DND-41 (cell line): ENCODE data around the gene SRGAP2C.
"Not testable (repeated sequence)": the region's sequence is repeated elsewhere in the genome, so short reads cannot be mapped to it uniquely, and the experiment has no call there.

Source experiments
- EZH2 ChIP-seq: IDR thresholded peaks from 3 replicates; pipeline ENCODE4 v1.6.1; 2012; ENCODE audit warnings: borderline replicate concordance, low read depth, mild to moderate bottlenecking, moderate library complexity, low read length, inconsistent platforms; ENCODE audit not compliant: severe bottlenecking
- TF ChIP-seq, protein P1 (sequence below): IDR thresholded peaks from 2 replicates; pipeline ENCODE4 v1.5.1; 2012; ENCODE audit warnings: borderline replicate concordance, low read length, moderate library complexity, mild to moderate bottlenecking; ENCODE audit not compliant: poor library complexity, severe bottlenecking; ENCODE audit errors: extremely low read depth

- TF ChIP-seq, protein P1, sequence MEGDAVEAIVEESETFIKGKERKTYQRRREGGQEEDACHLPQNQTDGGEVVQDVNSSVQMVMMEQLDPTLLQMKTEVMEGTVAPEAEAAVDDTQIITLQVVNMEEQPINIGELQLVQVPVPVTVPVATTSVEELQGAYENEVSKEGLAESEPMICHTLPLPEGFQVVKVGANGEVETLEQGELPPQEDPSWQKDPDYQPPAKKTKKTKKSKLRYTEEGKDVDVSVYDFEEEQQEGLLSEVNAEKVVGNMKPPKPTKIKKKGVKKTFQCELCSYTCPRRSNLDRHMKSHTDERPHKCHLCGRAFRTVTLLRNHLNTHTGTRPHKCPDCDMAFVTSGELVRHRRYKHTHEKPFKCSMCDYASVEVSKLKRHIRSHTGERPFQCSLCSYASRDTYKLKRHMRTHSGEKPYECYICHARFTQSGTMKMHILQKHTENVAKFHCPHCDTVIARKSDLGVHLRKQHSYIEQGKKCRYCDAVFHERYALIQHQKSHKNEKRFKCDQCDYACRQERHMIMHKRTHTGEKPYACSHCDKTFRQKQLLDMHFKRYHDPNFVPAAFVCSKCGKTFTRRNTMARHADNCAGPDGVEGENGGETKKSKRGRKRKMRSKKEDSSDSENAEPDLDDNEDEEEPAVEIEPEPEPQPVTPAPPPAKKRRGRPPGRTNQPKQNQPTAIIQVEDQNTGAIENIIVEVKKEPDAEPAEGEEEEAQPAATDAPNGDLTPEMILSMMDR, result not testable (repeated sequence)
- not testable (repeated sequence) for TF ChIP-seq EZH2
Measured at GRCh38 chr1:121365316-121365715, 180.5 kb downstream of the SRGAP2C start.
